GM23338 (cell line): ENCODE data around the gene OR10H1. TPM values are rescaled to one million over a fixed set of nuclear protein-coding genes. Genes with fewer than 3 reads are reported as not detected.

Experiments
- ATAC-seq: fragments of 200-7000 bp; cut with Tn5 transposase; 3 replicates; pipeline ENCODE4 v1.9.1; 2020
- DNase-seq: peaks from one replicate; pipeline ENCODE4 v3.0.0-alpha.2; 2015; ENCODE audit warnings: low spot score
- H2AFZ ChIP-seq: fragments of 200-600 bp; sonication (generic); 2 replicates; pipeline ENCODE4 v1.8.0; 2016; ENCODE audit warnings: antibody characterized with exemption, mild to moderate bottlenecking, moderate library complexity
- H3F3A ChIP-seq: fragments of 200-600 bp; sonication (generic); replicated peaks from 2 replicates; pipeline ENCODE4 v1.8.0; 2017; ENCODE audit warnings: antibody characterized with exemption, mixed run types, low read depth
- H3K27ac ChIP-seq: fragments of 200-600 bp; sonication (generic); 2 replicates; pipeline ENCODE4 v1.6.1; 2016; ENCODE audit warnings: low read depth
- H3K27me3 ChIP-seq: fragments of 200-600 bp; sonication (generic); 2 replicates; pipeline ENCODE4 v1.8.0; 2016; ENCODE audit warnings: mild to moderate bottlenecking, mixed run types, moderate library complexity; ENCODE audit not compliant: insufficient read depth
- H3K36me3 ChIP-seq: fragments of 200-600 bp; sonication (generic); 2 replicates; pipeline ENCODE4 v1.8.0; 2016; ENCODE audit warnings: mild to moderate bottlenecking; ENCODE audit not compliant: insufficient read depth
- H3K4me1 ChIP-seq: fragments of 200-600 bp; sonication (generic); 2 replicates; pipeline ENCODE4 v1.8.0; 2016; ENCODE audit warnings: mild to moderate bottlenecking, moderate library complexity; ENCODE audit not compliant: insufficient read depth
- H3K4me2 ChIP-seq: fragments of 200-600 bp; sonication (generic); 2 replicates; pipeline ENCODE4 v1.7.1; 2017; ENCODE audit warnings: mixed run types
- H3K4me3 ChIP-seq: fragments of 200-600 bp; sonication (generic); 2 replicates; pipeline ENCODE4 v1.6.1; 2016; ENCODE audit warnings: mixed run types
- H3K79me2 ChIP-seq: fragments of 200-600 bp; sonication (generic); replicated peaks from 2 replicates; pipeline ENCODE4 v1.8.0; 2017; ENCODE audit warnings: mild to moderate bottlenecking; ENCODE audit not compliant: insufficient read depth
- H3K9me2 ChIP-seq: fragments of 200-600 bp; sonication (generic); 2 replicates; pipeline ENCODE4 v1.8.0; 2017; ENCODE audit not compliant: insufficient read depth
- H4K20me1 ChIP-seq: fragments of 200-600 bp; sonication (generic); replicated peaks from 2 replicates; pipeline ENCODE4 v1.8.0; 2017; ENCODE audit warnings: mild to moderate bottlenecking; ENCODE audit not compliant: insufficient read depth
- H3K27ac Mint-ChIP-seq: 2 replicates; pipeline ENCODE4 v1.8.0; 2020; ENCODE audit warnings: inconsistent platforms, mild to moderate bottlenecking, moderate library complexity, mixed read lengths
- H3K27me3 Mint-ChIP-seq: 3 replicates; pipeline ENCODE4 v1.8.0; 2022; ENCODE audit warnings: low read depth, mild to moderate bottlenecking, moderate library complexity, mixed read lengths, inconsistent platforms; ENCODE audit not compliant: insufficient read depth, poor library complexity
- H3K36me3 Mint-ChIP-seq: 3 replicates; pipeline ENCODE4 v1.8.0; 2021; ENCODE audit warnings: low read depth, mild to moderate bottlenecking, inconsistent platforms, moderate library complexity, mixed read lengths
- H3K4me1 Mint-ChIP-seq: 3 replicates; pipeline ENCODE4 v1.8.0; 2020; ENCODE audit warnings: mild to moderate bottlenecking, inconsistent platforms, mixed read lengths
- H3K4me3 Mint-ChIP-seq: 3 replicates; pipeline ENCODE4 v1.8.0; 2021; ENCODE audit warnings: moderate library complexity, mild to moderate bottlenecking, inconsistent platforms, mixed read lengths
- H3K9me3 Mint-ChIP-seq: 3 replicates; pipeline ENCODE4 v1.8.0; 2020; ENCODE audit warnings: moderate library complexity, mild to moderate bottlenecking, inconsistent platforms, mixed read lengths
- CREB1 ChIP-seq: fragments of 250-450 bp; sonication (Bioruptor Pico); IDR thresholded peaks from 2 replicates; pipeline ENCODE4 v1.5.0; 2020; ENCODE audit warnings: low read depth, mild to moderate bottlenecking, moderate library complexity
- EZH2 ChIP-seq: fragments of 200-600 bp; sonication (generic); IDR thresholded peaks from one replicate; pipeline ENCODE4 v1.8.0; 2017; ENCODE audit warnings: antibody characterized with exemption, mild to moderate bottlenecking, low read depth; ENCODE audit not compliant: unreplicated experiment
- EZH2phosphoT487 ChIP-seq: fragments of 200-600 bp; sonication (generic); IDR thresholded peaks from one replicate; pipeline ENCODE4 v1.8.1; 2018; ENCODE audit warnings: antibody characterized with exemption; ENCODE audit not compliant: unreplicated experiment
- JUNB ChIP-seq: IDR thresholded peaks from one replicate; pipeline ENCODE4 v1.6.1; 2016; ENCODE audit warnings: antibody characterized with exemption; ENCODE audit not compliant: unreplicated experiment
- NANOG ChIP-seq: IDR thresholded peaks from 2 replicates; pipeline ENCODE4 v1.6.1; 2016; ENCODE audit warnings: antibody characterized with exemption, borderline replicate concordance
- POLR2AphosphoS5 ChIP-seq: IDR thresholded peaks from 2 replicates; pipeline ENCODE4 v1.6.1; 2016; ENCODE audit warnings: antibody characterized with exemption, low read depth
- STAT1 ChIP-seq: IDR thresholded peaks from one replicate; pipeline ENCODE4 v1.6.1; 2016; ENCODE audit warnings: antibody characterized with exemption; ENCODE audit not compliant: unreplicated experiment
- ZNF114 ChIP-seq: fragments of 250-450 bp; sonication (Bioruptor Pico); IDR thresholded peaks from 2 replicates; pipeline ENCODE4 v1.5.0; 2020; ENCODE audit warnings: mild to moderate bottlenecking, moderate library complexity
- ZNF331 ChIP-seq: fragments of 250-450 bp; sonication (Bioruptor Pico); IDR thresholded peaks from 2 replicates; pipeline ENCODE4 v1.5.0; 2020; ENCODE audit warnings: low read depth, mild to moderate bottlenecking, moderate library complexity
- polyA plus RNA-seq: library from polyadenylated mRNA; unstranded; fragments of >200 nt; fragmentation: Nextera tagmentation; extraction: Ambion mirVana; gene quantifications from 2 replicates; pipeline ENCODE4 v1.2.1, GENCODE V29; 2016
- total RNA-seq: library from RNA; depleted of rRNA; stranded (reverse); fragments of >200 nt; shearing (Covaris generic); gene quantifications from 2 replicates; pipeline ENCODE4 v1.2.3, GENCODE V29; 2014
- TF ChIP-seq, protein P1 (sequence below): IDR thresholded peaks from 2 replicates; pipeline ENCODE4 v1.6.1; 2016; ENCODE audit warnings: antibody characterized with exemption
- TF ChIP-seq, protein P2 (sequence below), 2 experiments: fragments of 200-600 bp in 1 of 2; sonication (generic) in 1 of 2; conservative IDR thresholded peaks; 2 replicates each; pipeline versions ENCODE4 v1.5.1 to v1.6.1; 2016 to 2017; ENCODE audit warnings: antibody characterized with exemption in 2 of 2, low read depth in 2 of 2, mild to moderate bottlenecking in 2 of 2, moderate library complexity in 1 of 2
- TF ChIP-seq, protein P3 (sequence below): fragments of 250-450 bp; sonication (Bioruptor Pico); IDR thresholded peaks from 2 replicates; pipeline ENCODE4 v1.5.0; 2020; ENCODE audit warnings: mild to moderate bottlenecking, moderate library complexity
- TF ChIP-seq, protein P4 (sequence below): IDR thresholded peaks from one replicate; pipeline ENCODE4 v1.6.1; 2018; ENCODE audit warnings: antibody characterized with exemption; ENCODE audit not compliant: unreplicated experiment

The OR10H1 gene
- total and polyA plus RNA-seq, 2 experiments from 2014 or later: not detected

DNA sequence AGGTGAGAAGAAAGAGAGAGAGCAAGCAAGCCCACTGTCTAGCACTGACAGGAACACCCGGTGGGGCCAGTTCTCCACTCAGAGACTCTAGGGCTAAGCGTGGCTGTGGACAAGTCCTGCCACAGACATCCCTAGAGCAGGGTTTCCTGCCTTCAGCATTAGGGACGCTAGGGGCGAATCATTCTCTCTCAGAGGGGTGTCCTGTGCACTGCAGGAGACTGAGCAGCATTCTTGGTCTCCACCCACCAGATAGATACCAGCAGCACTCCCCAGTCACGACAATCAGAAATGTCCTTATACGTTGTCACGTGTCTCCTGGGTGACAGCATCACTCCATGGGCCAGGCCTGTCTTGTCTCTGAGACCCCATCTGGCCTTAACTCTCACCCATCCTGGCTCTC, 1.5 kb downstream of the OR10H1 start:
- no peaks in the 10 kb centered on the region for H3K4me1 Mint-ChIP-seq
- Histone ChIP-seq H3F3A (no peaks in the 10 kb centered on the region), H3K4me3 (no peak overlapping the region), H3K79me2 (no peaks in the 10 kb centered on the region), H3K27ac (no peak overlapping the region), H4K20me1 (no peaks in the 10 kb centered on the region), H3K4me1 (no peaks in the 10 kb centered on the region), H2AFZ (no peak overlapping the region), H3K9me2 (no peaks in the 10 kb centered on the region), H3K4me2 (no peak overlapping the region), H3K27me3 (no peaks in the 10 kb centered on the region), H3K36me3 (peaks cover 4% of the 10 kb centered on the region; the same call in 1 of the 2 replicates)
- H3K9me3 Mint-ChIP-seq: peaks cover 95% of the 10 kb centered on the region
- TF ChIP-seq EZH2: no peak
- no peak for TF ChIP-seq ZNF114 (CRISPR knock-in tag)
- TF ChIP-seq, protein P1, sequence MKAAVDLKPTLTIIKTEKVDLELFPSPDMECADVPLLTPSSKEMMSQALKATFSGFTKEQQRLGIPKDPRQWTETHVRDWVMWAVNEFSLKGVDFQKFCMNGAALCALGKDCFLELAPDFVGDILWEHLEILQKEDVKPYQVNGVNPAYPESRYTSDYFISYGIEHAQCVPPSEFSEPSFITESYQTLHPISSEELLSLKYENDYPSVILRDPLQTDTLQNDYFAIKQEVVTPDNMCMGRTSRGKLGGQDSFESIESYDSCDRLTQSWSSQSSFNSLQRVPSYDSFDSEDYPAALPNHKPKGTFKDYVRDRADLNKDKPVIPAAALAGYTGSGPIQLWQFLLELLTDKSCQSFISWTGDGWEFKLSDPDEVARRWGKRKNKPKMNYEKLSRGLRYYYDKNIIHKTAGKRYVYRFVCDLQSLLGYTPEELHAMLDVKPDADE: no peak
- no peak for TF ChIP-seq ZNF331 (CRISPR knock-in tag)
- no peak for TF ChIP-seq POLR2AphosphoS5
- no peak for TF ChIP-seq EZH2phosphoT487
- TF ChIP-seq JUNB: no peak
- TF ChIP-seq, protein P2, sequence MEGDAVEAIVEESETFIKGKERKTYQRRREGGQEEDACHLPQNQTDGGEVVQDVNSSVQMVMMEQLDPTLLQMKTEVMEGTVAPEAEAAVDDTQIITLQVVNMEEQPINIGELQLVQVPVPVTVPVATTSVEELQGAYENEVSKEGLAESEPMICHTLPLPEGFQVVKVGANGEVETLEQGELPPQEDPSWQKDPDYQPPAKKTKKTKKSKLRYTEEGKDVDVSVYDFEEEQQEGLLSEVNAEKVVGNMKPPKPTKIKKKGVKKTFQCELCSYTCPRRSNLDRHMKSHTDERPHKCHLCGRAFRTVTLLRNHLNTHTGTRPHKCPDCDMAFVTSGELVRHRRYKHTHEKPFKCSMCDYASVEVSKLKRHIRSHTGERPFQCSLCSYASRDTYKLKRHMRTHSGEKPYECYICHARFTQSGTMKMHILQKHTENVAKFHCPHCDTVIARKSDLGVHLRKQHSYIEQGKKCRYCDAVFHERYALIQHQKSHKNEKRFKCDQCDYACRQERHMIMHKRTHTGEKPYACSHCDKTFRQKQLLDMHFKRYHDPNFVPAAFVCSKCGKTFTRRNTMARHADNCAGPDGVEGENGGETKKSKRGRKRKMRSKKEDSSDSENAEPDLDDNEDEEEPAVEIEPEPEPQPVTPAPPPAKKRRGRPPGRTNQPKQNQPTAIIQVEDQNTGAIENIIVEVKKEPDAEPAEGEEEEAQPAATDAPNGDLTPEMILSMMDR (conservative IDR thresholded peaks at IDR 0.05; ENCODE audit: low read depth in 2 of 2): no peak
- TF ChIP-seq NANOG: no peak
- TF ChIP-seq, protein P3, sequence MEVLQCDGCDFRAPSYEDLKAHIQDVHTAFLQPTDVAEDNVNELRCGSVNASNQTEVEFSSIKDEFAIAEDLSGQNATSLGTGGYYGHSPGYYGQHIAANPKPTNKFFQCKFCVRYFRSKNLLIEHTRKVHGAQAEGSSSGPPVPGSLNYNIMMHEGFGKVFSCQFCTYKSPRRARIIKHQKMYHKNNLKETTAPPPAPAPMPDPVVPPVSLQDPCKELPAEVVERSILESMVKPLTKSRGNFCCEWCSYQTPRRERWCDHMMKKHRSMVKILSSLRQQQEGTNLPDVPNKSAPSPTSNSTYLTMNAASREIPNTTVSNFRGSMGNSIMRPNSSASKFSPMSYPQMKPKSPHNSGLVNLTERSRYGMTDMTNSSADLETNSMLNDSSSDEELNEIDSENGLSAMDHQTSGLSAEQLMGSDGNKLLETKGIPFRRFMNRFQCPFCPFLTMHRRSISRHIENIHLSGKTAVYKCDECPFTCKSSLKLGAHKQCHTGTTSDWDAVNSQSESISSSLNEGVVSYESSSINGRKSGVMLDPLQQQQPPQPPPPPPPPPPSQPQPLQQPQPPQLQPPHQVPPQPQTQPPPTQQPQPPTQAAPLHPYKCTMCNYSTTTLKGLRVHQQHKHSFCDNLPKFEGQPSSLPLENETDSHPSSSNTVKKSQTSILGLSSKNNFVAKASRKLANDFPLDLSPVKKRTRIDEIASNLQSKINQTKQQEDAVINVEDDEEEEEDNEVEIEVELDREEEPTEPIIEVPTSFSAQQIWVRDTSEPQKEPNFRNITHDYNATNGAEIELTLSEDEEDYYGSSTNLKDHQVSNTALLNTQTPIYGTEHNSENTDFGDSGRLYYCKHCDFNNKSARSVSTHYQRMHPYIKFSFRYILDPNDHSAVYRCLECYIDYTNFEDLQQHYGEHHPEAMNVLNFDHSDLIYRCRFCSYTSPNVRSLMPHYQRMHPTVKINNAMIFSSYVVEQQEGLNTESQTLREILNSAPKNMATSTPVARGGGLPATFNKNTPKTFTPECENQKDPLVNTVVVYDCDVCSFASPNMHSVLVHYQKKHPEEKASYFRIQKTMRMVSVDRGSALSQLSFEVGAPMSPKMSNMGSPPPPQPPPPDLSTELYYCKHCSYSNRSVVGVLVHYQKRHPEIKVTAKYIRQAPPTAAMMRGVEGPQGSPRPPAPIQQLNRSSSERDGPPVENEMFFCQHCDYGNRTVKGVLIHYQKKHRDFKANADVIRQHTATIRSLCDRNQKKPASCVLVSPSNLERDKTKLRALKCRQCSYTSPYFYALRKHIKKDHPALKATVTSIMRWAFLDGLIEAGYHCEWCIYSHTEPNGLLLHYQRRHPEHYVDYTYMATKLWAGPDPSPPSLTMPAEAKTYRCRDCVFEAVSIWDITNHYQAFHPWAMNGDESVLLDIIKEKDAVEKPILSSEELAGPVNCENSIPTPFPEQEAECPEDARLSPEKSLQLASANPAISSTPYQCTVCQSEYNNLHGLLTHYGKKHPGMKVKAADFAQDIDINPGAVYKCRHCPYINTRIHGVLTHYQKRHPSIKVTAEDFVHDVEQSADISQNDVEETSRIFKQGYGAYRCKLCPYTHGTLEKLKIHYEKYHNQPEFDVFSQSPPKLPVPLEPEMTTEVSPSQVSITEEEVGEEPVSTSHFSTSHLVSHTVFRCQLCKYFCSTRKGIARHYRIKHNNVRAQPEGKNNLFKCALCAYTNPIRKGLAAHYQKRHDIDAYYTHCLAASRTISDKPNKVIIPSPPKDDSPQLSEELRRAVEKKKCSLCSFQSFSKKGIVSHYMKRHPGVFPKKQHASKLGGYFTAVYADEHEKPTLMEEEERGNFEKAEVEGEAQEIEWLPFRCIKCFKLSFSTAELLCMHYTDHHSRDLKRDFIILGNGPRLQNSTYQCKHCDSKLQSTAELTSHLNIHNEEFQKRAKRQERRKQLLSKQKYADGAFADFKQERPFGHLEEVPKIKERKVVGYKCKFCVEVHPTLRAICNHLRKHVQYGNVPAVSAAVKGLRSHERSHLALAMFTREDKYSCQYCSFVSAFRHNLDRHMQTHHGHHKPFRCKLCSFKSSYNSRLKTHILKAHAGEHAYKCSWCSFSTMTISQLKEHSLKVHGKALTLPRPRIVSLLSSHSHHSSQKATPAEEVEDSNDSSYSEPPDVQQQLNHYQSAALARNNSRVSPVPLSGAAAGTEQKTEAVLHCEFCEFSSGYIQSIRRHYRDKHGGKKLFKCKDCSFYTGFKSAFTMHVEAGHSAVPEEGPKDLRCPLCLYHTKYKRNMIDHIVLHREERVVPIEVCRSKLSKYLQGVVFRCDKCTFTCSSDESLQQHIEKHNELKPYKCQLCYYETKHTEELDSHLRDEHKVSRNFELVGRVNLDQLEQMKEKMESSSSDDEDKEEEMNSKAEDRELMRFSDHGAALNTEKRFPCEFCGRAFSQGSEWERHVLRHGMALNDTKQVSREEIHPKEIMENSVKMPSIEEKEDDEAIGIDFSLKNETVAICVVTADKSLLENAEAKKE: no peak
- TF ChIP-seq, protein P4, sequence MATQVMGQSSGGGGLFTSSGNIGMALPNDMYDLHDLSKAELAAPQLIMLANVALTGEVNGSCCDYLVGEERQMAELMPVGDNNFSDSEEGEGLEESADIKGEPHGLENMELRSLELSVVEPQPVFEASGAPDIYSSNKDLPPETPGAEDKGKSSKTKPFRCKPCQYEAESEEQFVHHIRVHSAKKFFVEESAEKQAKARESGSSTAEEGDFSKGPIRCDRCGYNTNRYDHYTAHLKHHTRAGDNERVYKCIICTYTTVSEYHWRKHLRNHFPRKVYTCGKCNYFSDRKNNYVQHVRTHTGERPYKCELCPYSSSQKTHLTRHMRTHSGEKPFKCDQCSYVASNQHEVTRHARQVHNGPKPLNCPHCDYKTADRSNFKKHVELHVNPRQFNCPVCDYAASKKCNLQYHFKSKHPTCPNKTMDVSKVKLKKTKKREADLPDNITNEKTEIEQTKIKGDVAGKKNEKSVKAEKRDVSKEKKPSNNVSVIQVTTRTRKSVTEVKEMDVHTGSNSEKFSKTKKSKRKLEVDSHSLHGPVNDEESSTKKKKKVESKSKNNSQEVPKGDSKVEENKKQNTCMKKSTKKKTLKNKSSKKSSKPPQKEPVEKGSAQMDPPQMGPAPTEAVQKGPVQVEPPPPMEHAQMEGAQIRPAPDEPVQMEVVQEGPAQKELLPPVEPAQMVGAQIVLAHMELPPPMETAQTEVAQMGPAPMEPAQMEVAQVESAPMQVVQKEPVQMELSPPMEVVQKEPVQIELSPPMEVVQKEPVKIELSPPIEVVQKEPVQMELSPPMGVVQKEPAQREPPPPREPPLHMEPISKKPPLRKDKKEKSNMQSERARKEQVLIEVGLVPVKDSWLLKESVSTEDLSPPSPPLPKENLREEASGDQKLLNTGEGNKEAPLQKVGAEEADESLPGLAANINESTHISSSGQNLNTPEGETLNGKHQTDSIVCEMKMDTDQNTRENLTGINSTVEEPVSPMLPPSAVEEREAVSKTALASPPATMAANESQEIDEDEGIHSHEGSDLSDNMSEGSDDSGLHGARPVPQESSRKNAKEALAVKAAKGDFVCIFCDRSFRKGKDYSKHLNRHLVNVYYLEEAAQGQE: no peak
- TF ChIP-seq CREB1 (CRISPR knock-in tag): no peak
- no peak for TF ChIP-seq STAT1
- no peak overlapping the region for H3K4me3 Mint-ChIP-seq
- H3K27me3 Mint-ChIP-seq: peaks cover 5% of the 10 kb centered on the region
- H3K36me3 Mint-ChIP-seq: peaks cover 46% of the 10 kb centered on the region
- H3K27ac Mint-ChIP-seq: no peak overlapping the region
- no peak for ATAC-seq
- DNase-seq: no peak
